OCI-LY1 (cell line): ENCODE results near the gene CFAP97.

ENCODE experiments used
- H2AFZ ChIP-seq: fragments of 200-600 bp; sonication (generic), shearing (Covaris generic); 2 replicates; pipeline ENCODE4 v1.6.0; 2014; ENCODE audit warnings: antibody characterized with exemption, mild to moderate bottlenecking, low read length
- H3F3A ChIP-seq: fragments of 200-600 bp; sonication (generic), shearing (Covaris generic); 2 replicates; pipeline ENCODE4 v1.6.0; 2014; ENCODE audit warnings: mild to moderate bottlenecking, antibody characterized with exemption, low read length, moderate library complexity; ENCODE audit not compliant: insufficient read depth
- H3K27ac ChIP-seq: fragments of 200-600 bp; sonication (generic); 2 replicates; pipeline ENCODE4 v1.5.1; 2014; ENCODE audit warnings: low read length, mixed run types, mild to moderate bottlenecking, low read depth; ENCODE audit not compliant: poor library complexity, severe bottlenecking
- H3K27me3 ChIP-seq: fragments of 200-600 bp; sonication (generic); 2 replicates; pipeline ENCODE4 v1.6.0; 2014; ENCODE audit warnings: antibody characterized with exemption, mild to moderate bottlenecking, low read length, moderate library complexity; ENCODE audit not compliant: insufficient read depth
- H3K36me3 ChIP-seq: fragments of 200-600 bp; sonication (generic); 2 replicates; pipeline ENCODE4 v1.6.1; 2014; ENCODE audit warnings: mild to moderate bottlenecking, antibody characterized with exemption, low read length, moderate library complexity, mixed read lengths; ENCODE audit not compliant: insufficient read depth
- H3K4me1 ChIP-seq: fragments of 200-600 bp; sonication (generic); 2 replicates; pipeline ENCODE4 v1.5.1; 2014; ENCODE audit warnings: mild to moderate bottlenecking, low read length, moderate library complexity; ENCODE audit not compliant: insufficient read depth, severe bottlenecking
- H3K4me2 ChIP-seq: fragments of 200-600 bp; sonication (generic), shearing (Covaris generic); 2 replicates; pipeline ENCODE4 v1.6.1; 2014; ENCODE audit warnings: low read length
- H3K4me3 ChIP-seq: fragments of 200-600 bp; sonication (generic); 2 replicates; pipeline ENCODE4 v1.5.1; 2014; ENCODE audit warnings: low read length, low read depth, mild to moderate bottlenecking, mixed read lengths; ENCODE audit not compliant: poor library complexity, severe bottlenecking
- H3K79me2 ChIP-seq: fragments of 200-600 bp; shearing (Covaris generic); 2 replicates; pipeline ENCODE4 v1.6.1; 2016; ENCODE audit warnings: mixed run types, low read length, mixed read lengths; ENCODE audit not compliant: insufficient read depth
- H3K9ac ChIP-seq: fragments of 200-600 bp; sonication (generic), shearing (Covaris generic); 2 replicates; pipeline ENCODE4 v1.6.1; 2014; ENCODE audit warnings: mild to moderate bottlenecking, low read length, mixed read lengths
- H3K9me2 ChIP-seq: fragments of 200-600 bp; sonication (generic), shearing (Covaris generic); 2 replicates; pipeline ENCODE4 v1.6.1; 2014; ENCODE audit warnings: low read depth, mild to moderate bottlenecking, low read length, mixed read lengths
- H3K9me3 ChIP-seq: fragments of 200-600 bp; shearing (Covaris generic); 2 replicates; pipeline ENCODE4 v1.6.1; 2014; ENCODE audit warnings: low read length, mixed read lengths
- H4K20me1 ChIP-seq: fragments of 200-600 bp; sonication (generic), shearing (Covaris generic); 2 replicates; pipeline ENCODE4 v1.6.0; 2016; ENCODE audit warnings: mild to moderate bottlenecking, low read length; ENCODE audit not compliant: insufficient read depth
- EZH2 ChIP-seq: fragments of 200-600 bp; sonication (generic), shearing (Covaris generic); IDR thresholded peaks from 2 replicates; pipeline ENCODE4 v1.8.0; 2017; ENCODE audit warnings: borderline replicate concordance, mixed run types, mild to moderate bottlenecking, antibody characterized with exemption, low read length, moderate library complexity, mixed read lengths
- TF ChIP-seq, protein P1 (sequence below): fragments of 200-600 bp; sonication (generic), shearing (Covaris generic); IDR thresholded peaks from 2 replicates; pipeline ENCODE4 v1.5.1; 2017; ENCODE audit warnings: mild to moderate bottlenecking, antibody characterized with exemption, low read length, moderate library complexity, mixed read lengths

CFAP97 gene

DNA sequence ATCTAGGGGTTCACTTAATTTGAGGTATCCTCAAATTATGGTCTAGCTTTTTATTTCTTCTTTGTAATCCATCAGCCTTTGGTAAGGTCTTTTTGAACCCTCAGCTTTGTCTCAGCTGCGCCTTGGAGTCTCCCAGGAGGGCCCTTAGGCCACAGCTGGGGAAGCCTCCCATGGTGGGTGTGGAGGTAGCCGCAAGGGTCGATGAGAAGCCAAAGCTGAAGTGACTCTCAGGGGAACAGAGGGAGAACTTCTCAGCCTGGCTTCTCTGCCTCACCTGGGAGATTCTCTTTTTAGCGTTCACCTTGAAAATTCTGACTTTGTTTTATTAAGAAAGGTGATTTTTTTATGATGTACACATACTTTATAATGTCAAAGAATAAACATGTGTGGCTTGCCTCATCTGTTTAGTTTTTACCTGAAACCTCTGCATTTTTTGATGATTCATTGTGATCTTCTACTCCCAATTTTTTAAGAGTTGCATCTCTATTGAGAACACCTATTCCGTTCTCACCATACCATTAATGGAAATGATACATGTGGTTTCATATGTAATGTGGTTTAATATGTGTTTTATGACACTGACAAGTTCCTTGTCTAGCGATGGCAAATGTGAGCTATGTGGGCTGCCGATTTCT lies 86.4 kb downstream of the CFAP97 start:
- no peak overlapping the region for H3K4me2 ChIP-seq
- no peaks in the 10 kb centered on the region for H3K79me2 ChIP-seq
- no peak overlapping the region for H3K4me3 ChIP-seq
- no peaks in the 10 kb centered on the region for H3K9me2 ChIP-seq
- H3K9me3 ChIP-seq = no peaks in the 10 kb centered on the region
- H3F3A ChIP-seq = no peaks in the 10 kb centered on the region
- H3K36me3 ChIP-seq = no peaks in the 10 kb centered on the region
- H3K27ac ChIP-seq = no peak overlapping the region
- H3K27me3 ChIP-seq = no peaks in the 10 kb centered on the region
- H2AFZ ChIP-seq = no peak overlapping the region
- H3K4me1 ChIP-seq = no peaks in the 10 kb centered on the region
- H4K20me1 ChIP-seq = no peaks in the 10 kb centered on the region
- no peak overlapping the region for H3K9ac ChIP-seq
- TF ChIP-seq, protein P1, sequence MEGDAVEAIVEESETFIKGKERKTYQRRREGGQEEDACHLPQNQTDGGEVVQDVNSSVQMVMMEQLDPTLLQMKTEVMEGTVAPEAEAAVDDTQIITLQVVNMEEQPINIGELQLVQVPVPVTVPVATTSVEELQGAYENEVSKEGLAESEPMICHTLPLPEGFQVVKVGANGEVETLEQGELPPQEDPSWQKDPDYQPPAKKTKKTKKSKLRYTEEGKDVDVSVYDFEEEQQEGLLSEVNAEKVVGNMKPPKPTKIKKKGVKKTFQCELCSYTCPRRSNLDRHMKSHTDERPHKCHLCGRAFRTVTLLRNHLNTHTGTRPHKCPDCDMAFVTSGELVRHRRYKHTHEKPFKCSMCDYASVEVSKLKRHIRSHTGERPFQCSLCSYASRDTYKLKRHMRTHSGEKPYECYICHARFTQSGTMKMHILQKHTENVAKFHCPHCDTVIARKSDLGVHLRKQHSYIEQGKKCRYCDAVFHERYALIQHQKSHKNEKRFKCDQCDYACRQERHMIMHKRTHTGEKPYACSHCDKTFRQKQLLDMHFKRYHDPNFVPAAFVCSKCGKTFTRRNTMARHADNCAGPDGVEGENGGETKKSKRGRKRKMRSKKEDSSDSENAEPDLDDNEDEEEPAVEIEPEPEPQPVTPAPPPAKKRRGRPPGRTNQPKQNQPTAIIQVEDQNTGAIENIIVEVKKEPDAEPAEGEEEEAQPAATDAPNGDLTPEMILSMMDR = no peak
- no peak for TF ChIP-seq EZH2

DNA sequence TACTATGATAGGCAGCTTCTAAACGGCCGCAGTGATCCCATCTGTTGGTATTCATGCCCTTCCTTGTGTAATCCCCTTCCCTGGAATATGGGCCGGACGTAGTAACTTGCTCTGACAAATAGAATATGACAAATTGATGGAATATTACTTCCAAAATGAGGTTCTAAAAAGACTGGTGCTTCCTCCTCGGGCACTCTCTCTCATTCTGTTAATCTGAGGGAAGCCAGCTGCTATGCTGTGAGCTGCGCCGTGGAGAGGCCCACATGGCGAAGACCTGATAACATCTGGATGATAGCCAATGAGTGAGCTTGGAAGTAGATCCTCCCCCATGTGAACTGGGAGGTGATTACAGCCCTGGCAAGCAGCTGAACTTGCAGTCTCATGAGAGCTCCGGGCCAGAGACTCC lies 88.0 kb downstream of the CFAP97 start:
- Histone ChIP-seq H3K27ac (no peak overlapping the region), H3K79me2 (no peaks in the 10 kb centered on the region), H2AFZ (no peak overlapping the region), H3K9ac (no peak overlapping the region), H3K4me2 (no peak overlapping the region), H3K36me3 (no peaks in the 10 kb centered on the region), H3K27me3 (no peaks in the 10 kb centered on the region), H3K9me2 (no peaks in the 10 kb centered on the region), H4K20me1 (no peaks in the 10 kb centered on the region), H3K9me3 (no peaks in the 10 kb centered on the region), H3K4me1 (no peaks in the 10 kb centered on the region), H3F3A (no peaks in the 10 kb centered on the region), H3K4me3 (no peak overlapping the region)
- TF ChIP-seq, protein P1 = no peak
- TF ChIP-seq EZH2 = no peak

DNA sequence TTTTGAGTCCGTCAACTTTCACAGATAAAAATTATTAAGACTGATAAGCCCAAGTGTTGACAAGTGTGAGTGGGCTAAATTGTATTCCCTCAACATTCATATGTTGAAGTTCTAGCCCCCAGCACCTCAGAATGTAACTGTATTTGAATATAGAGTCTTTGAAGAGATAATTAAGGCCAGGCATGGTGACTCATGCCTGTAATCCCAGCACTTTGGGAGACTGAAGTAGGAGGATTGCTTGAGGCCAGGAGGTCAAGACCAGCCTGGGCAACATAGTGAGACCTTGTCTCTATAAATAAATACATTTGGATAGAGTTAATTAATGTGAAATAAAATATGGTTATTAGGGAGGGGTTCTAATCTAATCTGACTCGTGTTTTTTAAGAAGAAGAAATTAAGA lies 90.5 kb downstream of the CFAP97 start:
- no peak overlapping the region for H3K4me3 ChIP-seq
- H3K79me2 ChIP-seq = no peaks in the 10 kb centered on the region
- no peaks in the 10 kb centered on the region for H4K20me1 ChIP-seq
- H3K9ac ChIP-seq = no peak overlapping the region
- H3K4me1 ChIP-seq = no peaks in the 10 kb centered on the region
- H3K9me2 ChIP-seq = no peaks in the 10 kb centered on the region
- TF ChIP-seq, protein P1 = no peak
- no peak overlapping the region for H3K27ac ChIP-seq
- no peaks in the 10 kb centered on the region for H3F3A ChIP-seq
- no peaks in the 10 kb centered on the region for H3K36me3 ChIP-seq
- H3K27me3 ChIP-seq = no peaks in the 10 kb centered on the region; the same call in 1 of the 2 replicates
- H3K4me2 ChIP-seq = no peak overlapping the region
- no peak overlapping the region for H2AFZ ChIP-seq
- H3K9me3 ChIP-seq = no peaks in the 10 kb centered on the region
